SK-N-SH (cell line): Measurements from ENCODE around the gene USP34.

Source experiments
- CHD2 ChIP-seq: fragments of 150-350 bp; IDR thresholded peaks from 2 replicates; pipeline ENCODE4 v1.6.1; 2018; ENCODE audit warnings: low read length; ENCODE audit not compliant: partially characterized antibody
- EP300 ChIP-seq, 2 experiments: IDR thresholded peaks; 2 replicates each; pipeline versions ENCODE4 v1.4.0 to v1.6.1; 2012; ENCODE audit warnings: borderline replicate concordance in 1 of 2, low read depth in 1 of 2, low read length in 1 of 2
- EZH2phosphoT487 ChIP-seq: fragments of 200-600 bp; sonication (generic); IDR thresholded peaks from 2 replicates; pipeline ENCODE4 v1.6.1; 2017; ENCODE audit warnings: low read depth, mixed run types, mild to moderate bottlenecking, antibody characterized with exemption, moderate library complexity, borderline replicate concordance
- MAX ChIP-seq: IDR thresholded peaks from 2 replicates; pipeline ENCODE4 v1.4.0; 2012; ENCODE audit warnings: low read depth
- NFIC ChIP-seq: IDR thresholded peaks from 2 replicates; pipeline ENCODE4 v1.4.0; 2012; ENCODE audit warnings: borderline replicate concordance
- PBX3 ChIP-seq: IDR thresholded peaks from 2 replicates; pipeline ENCODE4; 2012
- RXRA ChIP-seq: IDR thresholded peaks from 2 replicates; pipeline ENCODE4 v1.4.0; 2012; ENCODE audit warnings: low read depth, mild to moderate bottlenecking, borderline replicate concordance
- SMC3 ChIP-seq: IDR thresholded peaks from 2 replicates; pipeline ENCODE4 v1.6.1; 2012; ENCODE audit warnings: low read depth, low read length, improper control_type of control experiment
- TCF12 ChIP-seq: IDR thresholded peaks from 2 replicates; pipeline ENCODE4 v1.4.0; 2012
- YY1 ChIP-seq: IDR thresholded peaks from 2 replicates; pipeline ENCODE4 v1.4.0; 2012; ENCODE audit warnings: low read depth, mild to moderate bottlenecking
- TF ChIP-seq, protein P1 (sequence below): fragments of 200-600 bp; sonication (generic); IDR thresholded peaks from 2 replicates; pipeline ENCODE4 v1.6.1; 2017; ENCODE audit warnings: antibody characterized with exemption, mild to moderate bottlenecking, moderate library complexity
- TF ChIP-seq, protein P2 (sequence below): fragments of 150-350 bp; IDR thresholded peaks from 2 replicates; pipeline ENCODE4 v1.6.1; 2016; ENCODE audit warnings: mild to moderate bottlenecking, low read depth, low read length

- TF ChIP-seq MAX (no peak), SMC3 (no peak), CHD2 (no peak), TCF12 (no peak), RXRA (no peak), YY1 (no peak), PBX3 (no peak), NFIC (no peak), EZH2phosphoT487 (no peak), EP300 (IDR thresholded peaks at IDR 0.05; ENCODE audit: borderline replicate concordance in 1 of 2, low read depth in 1 of 2, low read length in 1 of 2) (no peak)
- TF ChIP-seq, protein P1, sequence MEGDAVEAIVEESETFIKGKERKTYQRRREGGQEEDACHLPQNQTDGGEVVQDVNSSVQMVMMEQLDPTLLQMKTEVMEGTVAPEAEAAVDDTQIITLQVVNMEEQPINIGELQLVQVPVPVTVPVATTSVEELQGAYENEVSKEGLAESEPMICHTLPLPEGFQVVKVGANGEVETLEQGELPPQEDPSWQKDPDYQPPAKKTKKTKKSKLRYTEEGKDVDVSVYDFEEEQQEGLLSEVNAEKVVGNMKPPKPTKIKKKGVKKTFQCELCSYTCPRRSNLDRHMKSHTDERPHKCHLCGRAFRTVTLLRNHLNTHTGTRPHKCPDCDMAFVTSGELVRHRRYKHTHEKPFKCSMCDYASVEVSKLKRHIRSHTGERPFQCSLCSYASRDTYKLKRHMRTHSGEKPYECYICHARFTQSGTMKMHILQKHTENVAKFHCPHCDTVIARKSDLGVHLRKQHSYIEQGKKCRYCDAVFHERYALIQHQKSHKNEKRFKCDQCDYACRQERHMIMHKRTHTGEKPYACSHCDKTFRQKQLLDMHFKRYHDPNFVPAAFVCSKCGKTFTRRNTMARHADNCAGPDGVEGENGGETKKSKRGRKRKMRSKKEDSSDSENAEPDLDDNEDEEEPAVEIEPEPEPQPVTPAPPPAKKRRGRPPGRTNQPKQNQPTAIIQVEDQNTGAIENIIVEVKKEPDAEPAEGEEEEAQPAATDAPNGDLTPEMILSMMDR: no peak
- TF ChIP-seq, protein P2, sequence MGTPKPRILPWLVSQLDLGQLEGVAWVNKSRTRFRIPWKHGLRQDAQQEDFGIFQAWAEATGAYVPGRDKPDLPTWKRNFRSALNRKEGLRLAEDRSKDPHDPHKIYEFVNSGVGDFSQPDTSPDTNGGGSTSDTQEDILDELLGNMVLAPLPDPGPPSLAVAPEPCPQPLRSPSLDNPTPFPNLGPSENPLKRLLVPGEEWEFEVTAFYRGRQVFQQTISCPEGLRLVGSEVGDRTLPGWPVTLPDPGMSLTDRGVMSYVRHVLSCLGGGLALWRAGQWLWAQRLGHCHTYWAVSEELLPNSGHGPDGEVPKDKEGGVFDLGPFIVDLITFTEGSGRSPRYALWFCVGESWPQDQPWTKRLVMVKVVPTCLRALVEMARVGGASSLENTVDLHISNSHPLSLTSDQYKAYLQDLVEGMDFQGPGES: no peak
Measured at GRCh38 chr2:61520261-61520660, 49.4 kb upstream of the USP34 start.
